HG02798 (cell line): ENCODE results near the gene BMAL2.

Experiments
- ATAC-seq: cut with Tn5 transposase; IDR thresholded peaks from one replicate; pipeline ENCODE4 v1.9.1; 2021; ENCODE audit warnings: mild to moderate bottlenecking; ENCODE audit not compliant: unreplicated experiment, poor library complexity

BMAL2 gene

DNA sequence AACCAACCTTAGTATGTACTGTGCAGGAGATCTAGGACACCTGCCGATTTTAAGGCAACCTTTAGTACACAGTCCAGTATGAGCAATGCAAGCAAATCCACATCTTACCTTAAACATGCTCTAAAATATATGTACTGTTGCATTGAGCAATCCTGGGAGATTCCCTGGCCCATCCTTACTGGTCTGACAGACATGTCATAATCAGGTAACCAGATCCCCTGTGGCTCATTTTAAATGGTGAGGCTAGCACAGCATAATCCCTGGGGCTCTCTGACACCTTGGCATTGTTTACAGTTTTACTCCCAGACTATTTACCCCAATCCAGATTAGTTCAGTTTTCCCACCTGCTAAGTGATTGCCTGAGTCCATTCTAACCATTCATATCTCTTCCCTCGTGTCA is 15.1 kb downstream of the BMAL2 start:
- ATAC-seq: no peak

DNA sequence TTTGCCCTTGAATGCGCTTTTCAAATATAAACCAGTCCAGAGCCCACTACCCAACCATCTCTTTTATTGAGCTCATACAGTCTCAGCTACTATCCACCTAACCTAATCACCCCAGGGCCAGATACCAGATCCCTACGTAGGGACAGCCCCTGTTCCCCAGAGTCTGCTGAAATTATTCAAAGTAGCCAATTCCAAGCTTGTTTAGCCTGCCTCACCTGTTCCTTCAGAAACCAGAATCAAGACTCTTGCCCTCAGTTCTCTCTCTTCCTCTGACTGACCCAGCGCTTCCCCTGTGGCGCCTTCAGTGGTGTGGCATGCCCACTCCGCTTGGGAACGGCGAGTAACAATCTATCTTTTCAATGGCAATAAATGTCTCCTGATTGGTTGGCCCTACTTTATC is 18.8 kb downstream of the BMAL2 start:
- no peak for ATAC-seq

DNA sequence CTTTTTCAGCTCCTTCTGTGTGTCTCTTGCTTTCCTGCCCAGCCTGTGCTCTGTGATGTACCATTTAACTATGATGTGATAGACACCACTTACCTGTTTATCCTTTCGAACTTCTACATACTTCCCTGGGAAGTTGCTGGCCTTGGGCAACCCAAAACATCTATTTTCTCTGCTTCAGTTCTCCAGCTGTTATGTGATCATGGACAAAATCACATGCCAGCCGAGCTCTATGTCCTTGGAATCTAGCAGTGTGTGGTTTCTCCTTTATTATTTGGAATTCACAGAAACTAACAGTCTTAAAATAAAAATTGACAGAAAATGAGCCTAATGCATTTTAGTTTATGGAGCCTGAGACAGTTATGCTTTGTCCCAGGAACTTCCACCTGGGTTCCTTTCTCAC is 22.9 kb downstream of the BMAL2 start:
- no peak for ATAC-seq

DNA sequence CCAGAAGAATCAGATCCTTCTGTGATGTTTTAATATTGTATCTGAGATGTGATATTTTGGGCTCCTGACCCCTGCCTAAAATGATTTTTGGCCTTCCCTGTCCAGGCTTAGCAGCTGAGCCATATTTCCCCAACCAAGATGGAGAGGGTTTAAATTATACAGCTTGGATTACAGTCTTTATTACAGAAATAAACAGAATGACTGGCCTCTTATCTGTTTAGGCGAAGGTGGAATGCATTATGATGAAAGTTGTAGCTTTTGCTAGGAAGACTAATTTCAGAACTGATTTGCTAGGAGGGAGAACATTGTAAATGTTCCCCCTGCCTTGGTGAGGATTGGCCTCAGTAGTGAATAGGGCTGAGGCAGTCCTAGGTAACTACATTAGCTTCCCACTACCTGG is 23.3 kb downstream of the BMAL2 start:
- ATAC-seq: no peak

DNA sequence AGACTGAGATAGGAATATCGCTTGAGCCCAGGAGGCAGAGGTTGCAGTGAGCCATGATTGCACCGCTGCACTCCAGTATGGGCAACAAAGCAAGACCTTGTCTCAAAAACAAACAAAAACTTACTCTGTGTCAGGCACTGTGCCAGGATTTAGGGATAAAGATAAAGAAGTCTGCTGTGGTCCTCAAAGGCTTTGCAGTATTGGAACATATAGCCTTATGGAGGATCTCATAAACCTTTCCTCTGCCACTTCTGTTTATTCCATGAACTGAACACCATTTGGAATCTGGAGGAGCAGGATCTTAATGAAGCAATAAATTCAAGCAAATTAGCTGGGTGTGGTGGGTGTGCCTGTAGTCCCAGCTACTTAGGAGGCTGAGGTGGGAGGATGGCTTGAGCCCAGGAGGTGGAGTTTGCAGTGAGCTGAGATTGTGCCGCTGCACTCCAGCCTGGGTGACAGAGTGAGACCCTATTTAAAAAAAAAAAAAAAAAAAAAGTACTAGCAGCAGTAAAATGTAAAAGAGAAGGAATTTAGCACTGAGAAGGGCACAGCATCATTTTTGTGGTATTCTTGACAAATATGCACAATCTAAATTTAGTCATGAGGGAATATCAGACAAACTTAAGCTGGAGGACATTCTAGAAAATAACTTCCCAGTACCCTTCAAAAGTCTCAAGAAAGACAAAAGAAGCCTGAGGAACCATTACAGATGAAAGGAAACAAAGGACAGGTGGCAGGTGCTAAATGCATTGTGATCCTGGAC is 27.1 kb downstream of the BMAL2 start:
- no peak for ATAC-seq

DNA sequence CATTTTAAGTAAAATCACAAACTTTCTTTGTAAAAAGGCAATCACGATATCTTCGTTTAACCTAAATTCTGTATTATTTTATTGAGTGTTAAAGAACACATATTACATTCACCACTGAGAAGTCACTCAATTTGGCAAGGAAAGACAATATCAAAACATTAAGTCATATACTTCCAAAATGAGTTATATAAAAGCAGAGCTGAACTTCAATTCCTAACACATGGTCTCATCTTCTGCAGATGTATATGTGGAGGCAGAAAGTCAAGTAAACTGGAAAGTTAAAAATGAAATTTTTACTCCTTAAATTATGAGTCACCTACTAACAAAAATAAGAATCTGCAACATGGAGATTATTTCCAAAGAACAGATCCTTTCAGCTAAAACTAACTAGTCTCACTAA is 28.7 kb downstream of the BMAL2 start:
- ATAC-seq: no peak

DNA sequence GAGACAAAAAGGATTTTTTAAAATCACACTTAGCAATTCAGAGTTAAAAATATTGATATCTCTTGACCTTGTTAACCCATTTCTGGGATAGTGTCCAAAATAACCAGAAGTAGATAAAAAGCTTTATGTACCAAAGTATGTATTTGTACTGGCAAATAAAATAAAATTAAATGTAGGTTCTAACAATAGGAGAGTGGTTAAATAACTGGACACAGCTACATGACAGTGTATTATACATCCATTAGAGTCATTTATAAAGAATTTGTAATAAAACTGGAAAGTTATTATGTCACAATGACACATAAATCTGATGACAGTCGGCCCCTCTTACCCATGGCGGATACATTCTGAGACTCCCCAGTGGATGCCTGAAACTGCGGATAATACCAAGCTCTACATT is 34.0 kb downstream of the BMAL2 start:
- ATAC-seq: no peak

DNA sequence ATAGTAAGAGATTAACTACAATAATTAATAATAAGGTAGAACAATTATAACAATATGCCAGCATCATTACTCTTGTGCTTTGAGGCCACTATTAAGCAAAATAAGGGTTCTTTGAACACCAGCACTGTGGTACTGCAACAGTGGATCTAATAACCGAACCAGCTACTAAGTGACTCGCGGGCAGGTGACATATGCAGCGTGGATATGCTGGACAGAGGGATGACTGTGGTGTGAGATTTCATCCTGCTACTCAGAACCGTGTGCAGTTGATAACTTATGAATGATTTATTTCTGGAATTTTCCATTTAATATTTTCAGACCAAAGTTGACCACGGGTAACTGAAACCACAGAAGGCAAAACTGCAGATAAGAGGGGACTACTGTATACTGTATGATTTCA is 34.4 kb downstream of the BMAL2 start:
- ATAC-seq: no peak

DNA sequence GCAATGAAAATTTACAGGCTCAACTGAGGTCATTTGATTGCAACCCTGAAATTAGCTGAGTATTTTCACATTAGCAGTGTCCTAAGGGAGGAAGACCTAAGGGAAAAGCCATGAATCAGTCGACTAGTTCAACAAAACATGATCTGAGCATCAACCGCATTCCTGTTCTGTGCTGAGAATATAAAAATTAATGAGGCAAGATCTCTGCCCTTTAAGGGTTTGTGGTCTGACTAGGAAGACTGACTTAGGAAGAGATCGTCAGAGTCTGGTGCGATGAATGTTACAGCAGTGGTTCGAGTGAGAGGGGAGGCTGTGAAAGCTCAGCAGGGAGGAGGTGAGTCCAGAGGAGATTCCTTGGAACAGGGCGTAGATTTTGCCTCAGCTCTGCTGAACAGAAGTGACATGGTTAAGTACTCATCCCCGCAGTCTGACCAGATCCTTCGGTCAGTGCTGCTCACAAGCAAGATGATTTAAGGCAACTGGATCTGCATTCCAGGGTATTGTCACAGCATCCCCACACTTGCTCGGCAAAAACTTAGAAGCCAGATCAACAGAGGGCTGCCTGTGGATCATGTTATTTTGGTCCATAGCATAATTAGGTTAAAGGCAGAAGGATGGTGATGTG is 49.6 kb downstream of the BMAL2 start:
- no peak for ATAC-seq
